Testis (tissue), 3 donors: ENCODE measurements around the gene TCF7L1. TPM values are rescaled to one million over a fixed set of nuclear protein-coding genes. Genes with fewer than 3 reads are reported as not detected.

Experiments
- DNase-seq: peaks from one replicate; pipeline ENCODE4 v3.0.0-alpha.2; 2019
- H3K27ac ChIP-seq, 2 donors: fragments of 200-600 bp; sonication (generic); one replicate each; pipeline ENCODE4 v1.5.1; 2019
- H3K27me3 ChIP-seq: fragments of 200-600 bp; sonication (generic); one replicate; pipeline ENCODE4 v1.5.1; 2019
- H3K36me3 ChIP-seq: fragments of 200-600 bp; sonication (generic); one replicate; pipeline ENCODE4 v1.5.1; 2017; ENCODE audit warnings: low read depth; ENCODE audit errors: missing control alignments
- H3K4me1 ChIP-seq: fragments of 200-600 bp; sonication (generic); one replicate; pipeline ENCODE4 v1.5.1; 2019
- H3K4me3 ChIP-seq, 2 donors: fragments of 200-600 bp; sonication (generic); one replicate each; pipeline ENCODE4 v1.5.1; 2017 to 2019
- H3K9me3 ChIP-seq: fragments of 200-600 bp; sonication (generic); one replicate; pipeline ENCODE4 v1.5.1; 2017
- CTCF ChIP-seq, 3 experiments: fragments of 450-650 bp in 2 of 3; fragments of 200-600 bp in 1 of 3; sonication (generic) in 1 of 3; IDR thresholded peaks; one replicate each; pipeline ENCODE4 v1.5.1; 2016 to 2019; ENCODE audit warnings: antibody characterized with exemption in 3 of 3, mild to moderate bottlenecking in 2 of 3, moderate library complexity in 1 of 3
- POLR2A ChIP-seq: fragments of 450-650 bp; IDR thresholded peaks from one replicate; pipeline ENCODE4 v1.6.1; 2017; ENCODE audit warnings: antibody characterized with exemption, mild to moderate bottlenecking, moderate library complexity
- WGBS, 2 donors: methylation state at CpG; one replicate each; pipeline ENCODE4 v1.1.5; 2018; 5-methylcytosine and 5-hydroxymethylcytosine counted together
- intact Hi-C: fragments of 100-400 bp; cut with DNase I; formaldehyde crosslinking; loops from one replicate; pipeline ENCODE4 v1.15.1; 2023; ENCODE audit warnings: low total_unique reads
- polyA plus RNA-seq: library from polyadenylated mRNA; stranded (reverse); fragments of 350-450 nt; fragmentation: Illumina TruSeq; extraction: RNeasy Lipid Tissue Mini Kit (QIAGEN cat#74804); gene quantifications from one replicate; pipeline ENCODE4 v1.2.3, GENCODE V29; 2014; ENCODE audit warnings: low read depth, low replicate concordance; ENCODE audit not compliant: insufficient read depth
- total RNA-seq, 2 donors: library from RNA; depleted of rRNA; stranded (reverse); fragments of >200 nt; gene quantifications; one replicate each; pipeline ENCODE4 v1.2.3, GENCODE V29; 2016

The TCF7L1 gene
- total and polyA plus RNA-seq, 3 donors from 2014 or later = 6.7 to 11.9 (median 6.7) TPM

GRCh38 chr2:85162746-85163301, 29.6 kb downstream of the TCF7L1 start:
- intact Hi-C loops = no loop called here
- no peak for TF ChIP-seq POLR2A
- no peak for TF ChIP-seq CTCF (IDR thresholded peaks at IDR 0.05)
- Histone ChIP-seq H3K4me1 (peaks cover 19% of the 10 kb centered on the region), H3K36me3 (no peaks in the 10 kb centered on the region), H3K27ac (peak overlapping the region in 1 of 2 donors; percentile 28), H3K27me3 (no peaks in the 10 kb centered on the region), H3K4me3 (no peak overlapping the region), H3K9me3 (no peaks in the 10 kb centered on the region)
- DNase-seq = peak; percentile 57
- 50 to 59% methylated on average over 8 of the region's 8 CpGs for WGBS, 2 donors

DNA sequence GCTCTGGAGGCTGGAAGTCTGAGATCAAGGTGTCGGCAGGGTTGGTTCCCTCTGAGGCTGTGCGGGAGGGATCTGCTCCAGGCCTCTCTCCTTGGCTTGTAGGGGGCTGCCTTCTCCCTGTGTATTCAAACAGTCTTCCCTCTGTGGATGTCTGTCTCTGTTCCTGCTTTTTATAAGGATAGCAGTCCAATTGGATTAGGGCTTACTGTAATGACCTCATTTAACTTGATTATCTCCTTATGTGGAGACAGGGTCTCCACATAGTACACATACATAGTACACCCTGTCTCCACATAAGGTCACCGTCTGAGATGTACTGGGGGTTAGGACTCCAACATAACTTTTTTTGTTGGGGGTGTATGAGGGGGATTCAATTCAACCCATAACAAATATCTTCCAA, 30.5 kb downstream of the TCF7L1 start:
- 53 to 69% methylated on average over 3 of the region's 3 CpGs for WGBS, 2 donors
- no peaks in the 10 kb centered on the region for H3K36me3 ChIP-seq
- peaks cover 19% of the 10 kb centered on the region for H3K4me1 ChIP-seq
- H3K27me3 ChIP-seq = no peaks in the 10 kb centered on the region
- no peaks in the 10 kb centered on the region for H3K9me3 ChIP-seq
- H3K27ac ChIP-seq = no peak overlapping the region
- intact Hi-C loops = no loop called here
- H3K4me3 ChIP-seq = no peak overlapping the region
- TF ChIP-seq CTCF (IDR thresholded peaks at IDR 0.05) (no peak), POLR2A (no peak)
- no peak for DNase-seq

DNA sequence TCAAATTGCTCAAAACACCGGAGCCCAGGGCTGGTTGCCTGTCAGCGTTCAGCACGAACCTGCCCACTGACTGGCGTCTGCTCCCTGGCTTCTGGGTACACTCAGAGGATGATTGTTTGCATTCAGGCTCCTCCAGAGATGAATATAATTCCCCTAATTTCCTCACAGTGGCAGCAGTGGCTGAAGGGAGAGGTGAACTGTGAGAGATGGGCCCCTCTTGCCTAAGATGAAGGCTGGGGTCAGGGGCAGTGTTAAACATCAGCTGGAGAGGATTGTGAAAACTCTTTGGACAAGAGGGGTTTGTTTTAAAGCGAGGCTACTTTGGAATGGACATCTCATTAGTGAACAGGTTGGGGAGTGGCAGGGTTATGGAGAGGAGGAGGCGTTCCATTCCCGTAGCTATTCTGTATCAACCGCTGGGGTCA, 31.0 kb downstream of the TCF7L1 start:
- 72 to 73% methylated on average over 8 of the region's 8 CpGs for WGBS, 2 donors
- TF ChIP-seq CTCF (IDR thresholded peaks at IDR 0.05) (no peak), POLR2A (no peak)
- Histone ChIP-seq H3K4me1 (peaks cover 19% of the 10 kb centered on the region), H3K27ac (no peak overlapping the region), H3K27me3 (no peaks in the 10 kb centered on the region), H3K36me3 (no peaks in the 10 kb centered on the region), H3K9me3 (no peaks in the 10 kb centered on the region), H3K4me3 (no peak overlapping the region)
- no peak for DNase-seq
- intact Hi-C loops = no loop called here

- intact Hi-C loops = no loop called here
- Histone ChIP-seq H3K36me3 (no peaks in the 10 kb centered on the region), H3K4me1 (peaks cover 19% of the 10 kb centered on the region), H3K27me3 (no peaks in the 10 kb centered on the region), H3K9me3 (no peaks in the 10 kb centered on the region), H3K4me3 (no peak overlapping the region), H3K27ac (no peak overlapping the region)
- 78 to 83% methylated on average over 9 of the region's 9 CpGs for WGBS, 2 donors
- DNase-seq = no peak
- TF ChIP-seq POLR2A (no peak), CTCF (IDR thresholded peaks at IDR 0.05) (no peak)
These were observed 32.0 kb downstream of the TCF7L1 start for GRCh38 chr2:85165088-85165690.

DNA sequence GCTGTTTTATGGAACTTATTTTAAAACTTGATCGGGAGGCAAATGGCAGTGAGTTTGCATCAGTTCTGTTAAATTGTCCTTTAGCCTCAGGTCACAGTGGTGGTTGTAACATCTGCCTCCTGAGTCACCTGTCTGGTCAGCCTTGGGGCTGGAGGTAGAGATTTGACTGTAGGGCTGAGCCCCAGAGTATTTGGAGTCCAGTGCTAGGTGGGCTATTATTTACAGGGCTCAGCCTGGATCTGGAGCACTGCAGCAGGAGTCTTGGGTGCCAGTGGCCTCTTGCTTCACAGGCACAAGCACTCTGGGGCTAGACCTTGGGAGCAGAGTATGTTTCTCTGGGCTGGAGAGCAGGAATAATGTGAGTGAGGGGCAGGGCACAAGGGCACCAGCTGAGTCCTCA, 32.8 kb downstream of the TCF7L1 start:
- no peak overlapping the region for H3K27ac ChIP-seq
- 84 to 89% methylated on average over 1 of the region's 1 CpG for WGBS, 2 donors
- peaks cover 19% of the 10 kb centered on the region for H3K4me1 ChIP-seq
- H3K9me3 ChIP-seq = no peaks in the 10 kb centered on the region
- no peaks in the 10 kb centered on the region for H3K36me3 ChIP-seq
- intact Hi-C loops = no loop called here
- TF ChIP-seq POLR2A (no peak), CTCF (IDR thresholded peaks at IDR 0.05) (no peak)
- no peaks in the 10 kb centered on the region for H3K27me3 ChIP-seq
- no peak for DNase-seq
- H3K4me3 ChIP-seq = no peak overlapping the region
